Breast epithelium (tissue), 3 donors: ENCODE data around the gene ARPIN.

Experiments
- POLR2A ChIP-seq: fragments of 450-650 bp; IDR thresholded peaks from one replicate; pipeline ENCODE4 v1.6.1; 2016; ENCODE audit warnings: antibody characterized with exemption, mild to moderate bottlenecking, moderate library complexity
- POLR2AphosphoS5 ChIP-seq, 3 donors: sonication (generic); formaldehyde crosslinking; IDR thresholded peaks; one replicate each; pipeline ENCODE4 v1.6.1; 2017; ENCODE audit warnings: antibody characterized with exemption in 3 of 3

DNA sequence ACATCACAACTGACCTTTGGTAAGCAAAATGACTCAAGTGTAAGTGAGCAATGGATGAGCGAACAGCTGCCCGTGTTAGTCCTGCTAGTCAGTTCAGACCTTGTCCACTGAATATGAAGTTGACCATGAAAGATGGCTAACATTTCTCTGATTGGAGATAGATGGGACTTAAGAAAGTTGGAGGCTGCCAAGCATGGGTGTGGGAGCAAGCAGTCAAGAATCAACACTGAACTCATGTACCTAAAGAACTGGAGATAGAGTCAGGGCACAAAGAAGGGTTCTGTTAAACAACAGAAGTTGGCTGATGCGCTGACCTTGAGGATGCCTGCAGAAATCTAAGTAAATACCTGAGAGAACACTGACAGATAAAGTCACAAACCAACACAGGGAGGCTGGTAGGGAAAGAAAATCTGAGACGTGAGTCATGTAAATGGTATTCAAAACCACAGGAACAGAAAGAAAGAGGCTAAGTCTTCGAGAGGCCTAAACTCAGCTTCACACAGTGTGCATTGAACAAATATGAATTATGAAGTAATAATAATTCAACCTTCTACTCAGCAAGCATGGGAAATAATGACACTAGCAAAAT, 67.4 kb downstream of the ARPIN start:
- TF ChIP-seq POLR2A (no peak), POLR2AphosphoS5 (IDR thresholded peaks at IDR 0.05) (peak in 1 of 3 donors; percentile 27)
